GM19468 (cell line): ENCODE data around the gene DNAAF8.

Source experiments
- ATAC-seq: cut with Tn5 transposase; IDR thresholded peaks from one replicate; pipeline ENCODE4 v1.9.1; 2021; ENCODE audit warnings: mild to moderate bottlenecking, moderate library complexity, moderate number of reproducible peaks; ENCODE audit not compliant: unreplicated experiment; ENCODE audit errors: extremely low read depth

Gene DNAAF8

DNA sequence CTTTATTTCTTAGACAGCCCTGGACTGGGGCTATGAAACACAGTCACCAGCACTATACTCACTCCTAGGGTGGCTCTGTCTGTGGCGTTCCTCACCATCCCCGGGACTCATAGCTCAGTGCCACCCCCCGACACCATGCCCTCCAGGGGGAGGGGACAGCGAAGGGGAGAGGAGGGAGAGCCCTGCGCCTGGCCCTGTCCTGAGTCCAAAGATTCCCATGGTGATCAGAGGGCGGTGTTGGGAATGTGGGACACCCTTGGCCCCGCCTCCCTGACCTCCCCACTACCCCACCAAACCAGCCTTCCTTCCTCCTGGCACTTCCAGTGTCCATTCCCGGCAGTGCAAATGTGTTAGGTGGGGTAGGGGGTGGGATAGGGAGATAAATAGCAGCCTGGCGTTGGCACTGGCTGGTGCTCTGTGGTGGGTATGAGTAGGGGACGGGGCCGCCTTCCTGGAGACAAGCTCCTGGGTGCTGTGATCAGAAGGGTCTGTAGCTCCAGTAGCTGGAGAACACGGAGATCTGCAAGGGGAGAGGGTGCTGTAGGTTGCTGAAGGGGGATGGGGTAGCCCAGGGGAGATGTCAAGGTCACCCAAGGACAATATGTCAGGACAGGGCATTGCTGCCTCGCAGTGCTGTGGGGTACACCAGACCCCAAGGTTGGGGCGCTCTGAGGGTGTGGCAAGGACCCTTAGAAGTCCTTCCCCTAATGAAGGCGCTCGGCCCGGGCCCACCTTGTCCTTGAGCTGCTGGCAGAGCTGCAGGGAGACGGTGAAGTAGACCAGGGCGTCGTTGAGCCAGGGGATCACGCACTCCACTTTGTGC is 62.9 kb downstream of the DNAAF8 start:
- ATAC-seq, result no peak

DNA sequence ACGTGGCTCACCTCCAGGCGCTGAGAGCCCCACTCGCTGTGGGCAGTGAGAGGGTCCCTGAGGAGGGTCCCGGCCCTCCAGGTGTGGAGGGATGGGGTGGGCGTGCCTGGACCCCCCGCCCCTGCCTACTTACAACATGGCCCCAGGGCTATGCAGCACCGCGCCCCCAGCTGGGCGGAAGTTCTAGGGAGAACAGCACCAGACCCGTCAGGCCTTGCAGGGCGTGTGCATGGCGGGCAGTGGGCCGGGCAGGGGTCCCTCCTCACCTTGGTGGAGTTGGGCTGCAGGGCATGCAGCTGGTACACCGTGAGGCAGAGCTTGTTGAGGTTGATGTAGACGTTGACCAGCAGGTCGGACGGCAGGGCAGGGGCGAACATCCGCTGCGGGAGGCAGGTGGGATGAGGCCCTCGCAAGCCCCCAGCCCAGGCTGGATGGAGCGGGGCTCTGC is 63.5 kb downstream of the DNAAF8 start:
- no peak for ATAC-seq

DNA sequence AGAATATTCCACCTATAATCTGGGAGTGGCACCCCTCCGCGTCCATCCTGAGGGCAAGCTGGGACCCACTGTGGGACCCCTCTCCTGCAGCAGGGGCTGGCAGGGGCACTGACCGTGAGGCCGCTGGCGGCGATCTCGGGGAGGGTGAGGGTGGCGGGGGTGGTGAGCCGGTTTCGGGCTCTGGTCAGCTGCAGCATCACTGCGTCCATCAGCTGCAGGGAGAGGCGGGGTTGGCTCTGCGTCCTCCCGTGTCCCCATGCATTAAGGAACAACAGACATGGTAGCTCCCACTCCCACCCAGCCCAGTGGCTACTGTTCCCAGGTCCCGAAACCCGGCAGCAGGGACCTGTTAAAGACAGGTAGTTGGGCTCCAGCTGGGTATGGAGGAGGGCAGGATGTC is 64.1 kb downstream of the DNAAF8 start:
- ATAC-seq, result no peak
